B cell (primary cell): ENCODE data around the gene FAM83G. TPM values are rescaled to one million over a fixed set of nuclear protein-coding genes. Genes with fewer than 3 reads are reported as not detected.

ENCODE experiments used
- ATAC-seq: fragments of 200-7000 bp; cut with Tn5 transposase; one replicate; pipeline ENCODE4 v1.10.0; 2021; ENCODE audit warnings: low read depth, mild to moderate bottlenecking, moderate number of reproducible peaks, moderate library complexity
- CTCF ChIA-PET: fragments of 350-600 bp; sonication (Branson Sonifier 250); formaldehyde crosslinking; loops from one replicate; lab custom pipeline; 2021; ENCODE audit warnings: antibody characterized with exemption, inconsistent platforms; lab: Charles Lee
- POLR2A ChIA-PET: fragments of 350-600 bp; sonication (Branson Sonifier 250); formaldehyde crosslinking; loops from one replicate; lab custom pipeline; 2021; ENCODE audit warnings: antibody characterized with exemption; lab: Charles Lee
- DNase-seq: peaks from one replicate; pipeline ENCODE4 v3.0.0; 2013
- H2AFZ ChIP-seq: 2 replicates; pipeline ENCODE4 v1.6.1; 2012; ENCODE audit warnings: mild to moderate bottlenecking, low read depth, low read length; ENCODE audit not compliant: insufficient read depth, poor library complexity, severe bottlenecking
- H3K27ac ChIP-seq, 2 donors: 1 replicate in 1 of 2; 2 replicates in 1 of 2; pipeline ENCODE4 v1.5.1; 2012 to 2013; ENCODE audit warnings: low read length in 2 of 2, mild to moderate bottlenecking in 2 of 2, moderate library complexity in 1 of 2
- H3K27me3 ChIP-seq, 4 experiments: fragments of 200-600 bp in 1 of 4; sonication (generic) in 1 of 4; replicated peaks in 1 of 4; 1 replicate in 2 of 4; 2 replicates in 2 of 4; pipeline versions ENCODE4 v1.6.1 to v1.7.0; 2013 to 2016; ENCODE audit warnings: low read length in 3 of 4, mild to moderate bottlenecking in 2 of 4, mixed read lengths in 1 of 4, moderate library complexity in 1 of 4; ENCODE audit not compliant: insufficient read depth in 4 of 4, control insufficient read depth in 3 of 4; ENCODE audit errors: control extremely low read depth in 1 of 4
- H3K36me3 ChIP-seq, 2 experiments: replicated peaks in 1 of 2; 1 replicate in 1 of 2; 2 replicates in 1 of 2; pipeline versions ENCODE4 v1.6.1 to v1.7.1; 2013; ENCODE audit warnings: low read length in 1 of 2; ENCODE audit not compliant: insufficient read depth in 2 of 2, control insufficient read depth in 1 of 2; ENCODE audit errors: control extremely low read depth in 1 of 2, extremely low read depth in 1 of 2
- H3K4me1 ChIP-seq, 2 donors: fragments of 200-600 bp in 1 of 2; sonication (generic) in 1 of 2; 1 replicate in 1 of 2; 2 replicates in 1 of 2; pipeline versions ENCODE4 v1.5.1 to v1.6.1; 2013 to 2017; ENCODE audit warnings: low read length in 2 of 2; ENCODE audit not compliant: control insufficient read depth in 2 of 2, insufficient read depth in 2 of 2
- H3K4me2 ChIP-seq: replicated peaks from 2 replicates; pipeline ENCODE3; 2012; ENCODE audit warnings: mild to moderate bottlenecking, low read depth, low read length; ENCODE audit not compliant: poor library complexity, severe bottlenecking
- H3K4me3 ChIP-seq, 5 experiments: fragments of 200-600 bp in 1 of 5; sonication (generic) in 1 of 5; 1 replicate in 3 of 5; 2 replicates in 2 of 5; pipeline versions ENCODE4 v1.5.1 to v1.7.0; 2011 to 2016; ENCODE audit warnings: low read length in 4 of 5, mild to moderate bottlenecking in 4 of 5, low read depth in 2 of 5, control low read depth in 1 of 5, moderate library complexity in 1 of 5; ENCODE audit not compliant: insufficient read depth in 1 of 5; ENCODE audit errors: control extremely low read depth in 1 of 5, extremely low read depth in 1 of 5
- H3K79me2 ChIP-seq: fragments of 200-600 bp; sonication (generic); one replicate; pipeline ENCODE4 v1.6.0; 2016; ENCODE audit warnings: low read length; ENCODE audit not compliant: control insufficient read depth, insufficient read depth
- H3K9ac ChIP-seq: fragments of 200-600 bp; sonication (generic); 2 replicates; pipeline ENCODE4 v1.6.1; 2017; ENCODE audit warnings: mild to moderate bottlenecking, low read length, moderate library complexity
- H3K9me3 ChIP-seq, 3 donors: one replicate each; pipeline versions ENCODE4 v1.6.1 to v1.7.1; 2013; ENCODE audit warnings: low read length in 2 of 3; ENCODE audit not compliant: control insufficient read depth in 2 of 3, insufficient read depth in 1 of 3; ENCODE audit errors: control extremely low read depth in 1 of 3
- H4K20me1 ChIP-seq: 2 replicates; pipeline ENCODE4 v1.6.0; 2012; ENCODE audit warnings: mild to moderate bottlenecking, low read length; ENCODE audit not compliant: insufficient read depth, control insufficient read depth, poor library complexity, severe bottlenecking
- H3K27ac Mint-ChIP-seq: one replicate; pipeline ENCODE4 v1.8.0; 2021; ENCODE audit warnings: mixed read lengths
- H3K27me3 Mint-ChIP-seq: one replicate; pipeline ENCODE4 v1.8.0; 2021; ENCODE audit warnings: mixed read lengths
- H3K4me1 Mint-ChIP-seq: one replicate; pipeline ENCODE4 v1.8.0; 2021; ENCODE audit warnings: mixed read lengths
- H3K4me3 Mint-ChIP-seq: one replicate; pipeline ENCODE4 v1.8.0; 2021; ENCODE audit warnings: mixed read lengths
- H3K9me3 Mint-ChIP-seq: one replicate; pipeline ENCODE4 v1.8.0; 2022; ENCODE audit warnings: mixed read lengths; ENCODE audit not compliant: insufficient read depth
- CTCF ChIP-seq: fragments of 200-600 bp; IDR thresholded peaks from one replicate; pipeline ENCODE4 v1.8.0; 2022; ENCODE audit warnings: antibody characterized with exemption, mild to moderate bottlenecking
- EZH2 ChIP-seq: IDR thresholded peaks from 2 replicates; pipeline ENCODE4 v1.6.1; 2012; ENCODE audit warnings: borderline replicate concordance, low read depth, mild to moderate bottlenecking, moderate library complexity, low read length; ENCODE audit not compliant: insufficient read depth, poor library complexity, severe bottlenecking
- WGBS: methylation state at CpG from one replicate; pipeline ENCODE4 v1.1.5; 2013; ENCODE audit warnings: missing lambda C conversion rate; ENCODE audit not compliant: insufficient coverage; 5-methylcytosine and 5-hydroxymethylcytosine counted together
- intact Hi-C: fragments of 100-400 bp; cut with micrococcal nuclease; formaldehyde crosslinking; loops from one replicate; pipeline ENCODE4 v1.10.0; 2022
- polyA plus RNA-seq: library from polyadenylated mRNA; depleted of rRNA; stranded (reverse); fragments of >200 nt; gene quantifications from 2 replicates; pipeline ENCODE4 v1.2.3, GENCODE V29; 2012
- total RNA-seq, 2 donors: library from RNA; stranded (reverse); fragments of 120-200 nt in 1 of 2; gene quantifications; 1 replicate in 1 of 2; 2 replicates in 1 of 2; pipeline versions ENCODE4 v1.2.3 to v1.2.4, GENCODE V29; 2013 to 2022

Gene FAM83G
- total and polyA plus RNA-seq, 2 donors (not counting 1 experiment from before 2014, with no cell fraction given), result 4.7 to 14.3 TPM

GRCh38 chr17:19016297-19016696 is 11.7 kb upstream of the FAM83G start:
- intact Hi-C loops, result no loop called here
- H3K4me1 ChIP-seq, result no peaks in the 10 kb centered on the region
- H4K20me1 ChIP-seq, result peaks cover 7% of the 10 kb centered on the region
- H3K36me3 ChIP-seq, result peaks cover 0 to 10% of the 10 kb centered on the region in 2 experiments
- H2AFZ ChIP-seq, result no peak overlapping the region
- H3K79me2 ChIP-seq, result no peaks in the 10 kb centered on the region
- Mint-ChIP-seq H3K27me3 (no peaks in the 10 kb centered on the region), H3K9me3 (no peaks in the 10 kb centered on the region), H3K4me1 (peaks cover 20% of the 10 kb centered on the region), H3K4me3 (no peak overlapping the region), H3K27ac (no peak overlapping the region)
- no peak overlapping the region for H3K4me3 ChIP-seq
- H3K27ac ChIP-seq, result no peak overlapping the region
- no peaks in the 10 kb centered on the region for H3K9me3 ChIP-seq
- CTCF ChIA-PET, result interaction anchor here (1.7 kb wide), 1 partner anchor 55 kb away, joined by 4 read pairs; no protein-coding TSS in a partner anchor
- WGBS, result 91% methylated on average over 6 of the region's 8 CpGs
- no peak overlapping the region for H3K9ac ChIP-seq
- TF ChIP-seq EZH2, result no peak
- TF ChIP-seq CTCF, result no peak
- POLR2A ChIA-PET, result no interaction called here
- H3K4me2 ChIP-seq, result no peak overlapping the region
- no peak for ATAC-seq
- no peaks in the 10 kb centered on the region for H3K27me3 ChIP-seq
- DNase-seq, result no peak

DNA sequence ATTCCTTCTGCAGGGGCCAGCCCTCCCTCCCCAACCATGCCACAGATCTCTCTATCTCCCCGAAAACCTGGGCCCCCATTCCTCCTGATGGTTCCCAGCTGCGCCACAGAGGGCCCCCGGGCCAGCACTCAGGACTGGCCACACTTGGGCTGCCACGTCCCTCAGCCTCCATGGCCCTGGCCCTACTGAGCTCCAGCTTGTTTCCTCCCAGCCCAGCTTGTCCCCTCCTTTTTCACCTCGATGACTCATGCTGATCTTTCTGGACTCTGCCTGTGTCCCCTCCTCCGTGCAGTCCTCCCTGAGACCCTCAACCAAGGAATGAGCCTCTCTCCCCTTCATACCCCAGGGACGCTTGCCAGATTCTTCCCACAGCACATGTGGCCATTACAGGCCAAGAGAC is 10.9 kb upstream of the FAM83G start:
- Histone ChIP-seq H3K9ac (no peak overlapping the region), H3K27ac (no peak overlapping the region), H3K36me3 (peaks cover 0 to 4% of the 10 kb centered on the region in 2 experiments), H3K4me2 (no peak overlapping the region), H3K4me1 (no peaks in the 10 kb centered on the region), H2AFZ (no peak overlapping the region), H3K4me3 (no peak overlapping the region), H3K79me2 (no peaks in the 10 kb centered on the region), H3K27me3 (peaks cover 0 to 5% (median 0%) of the 10 kb centered on the region in 4 experiments), H3K9me3 (no peaks in the 10 kb centered on the region), H4K20me1 (no peaks in the 10 kb centered on the region)
- no peak for DNase-seq
- no peak for TF ChIP-seq CTCF
- no peak for TF ChIP-seq EZH2
- H3K27ac Mint-ChIP-seq, result no peak overlapping the region
- ChIA-PET POLR2A (no interaction called here), CTCF (interaction anchor here (0.5 to 1.3 kb wide), 2 partner anchors 54 to 57 kb away, joined by 3 read pairs; no protein-coding TSS in a partner anchor)
- H3K9me3 Mint-ChIP-seq, result no peaks in the 10 kb centered on the region
- no peak for ATAC-seq
- intact Hi-C loops, result no loop called here
- WGBS, result 87% methylated on average over 6 of the region's 7 CpGs
- no peak overlapping the region for H3K4me3 Mint-ChIP-seq
- H3K27me3 Mint-ChIP-seq, result no peaks in the 10 kb centered on the region
- H3K4me1 Mint-ChIP-seq, result peaks cover 20% of the 10 kb centered on the region
